HepG2 (cell line): ENCODE results near the gene AP1G1. TPM values are rescaled to one million over a fixed set of nuclear protein-coding genes. Genes with fewer than 3 reads are reported as not detected.

Experiments
- BCL3 ChIP-seq: sonication (generic); formaldehyde crosslinking; IDR thresholded peaks from 2 replicates; pipeline ENCODE4 v1.5.1; 2020; ENCODE audit warnings: mild to moderate bottlenecking, missing genetic modification reagents, moderate library complexity
- CHD4 ChIP-seq: fragments of 200-600 bp; sonication (generic); IDR thresholded peaks from 2 replicates; pipeline ENCODE4 v1.7.0; 2017; ENCODE audit warnings: mild to moderate bottlenecking, low read length, borderline replicate concordance
- ETV6 ChIP-seq: sonication (generic); formaldehyde crosslinking; conservative IDR thresholded peaks from 2 replicates; pipeline ENCODE4 v1.4.0; 2020; ENCODE audit warnings: missing genetic modification reagents
- GTF2F1 ChIP-seq: fragments of 150-350 bp; IDR thresholded peaks from 2 replicates; pipeline ENCODE4 v1.6.1; 2014; ENCODE audit warnings: low read length
- KDM5B ChIP-seq: sonication (generic); formaldehyde crosslinking; IDR thresholded peaks from 2 replicates; pipeline ENCODE4 v1.4.0; 2020; ENCODE audit warnings: missing genetic modification reagents, mild to moderate bottlenecking, borderline replicate concordance
- MTA1 ChIP-seq: sonication (generic); formaldehyde crosslinking; IDR thresholded peaks from 2 replicates; pipeline ENCODE4 v1.4.0; 2020; ENCODE audit warnings: missing genetic modification reagents, mild to moderate bottlenecking, borderline replicate concordance
- NFKBIZ ChIP-seq: IDR thresholded peaks from 2 replicates; pipeline ENCODE4 v1.6.1; 2018; ENCODE audit warnings: missing genetic modification reagents, missing compliant biosample characterization
- PHB2 ChIP-seq: fragments of 450-650 bp; IDR thresholded peaks from 2 replicates; pipeline ENCODE4 v1.6.1; 2018; ENCODE audit not compliant: partially characterized antibody
- SP4 ChIP-seq: sonication (generic); formaldehyde crosslinking; IDR thresholded peaks from 2 replicates; pipeline ENCODE4 v1.8.1; 2023; ENCODE audit warnings: mild to moderate bottlenecking, missing genetic modification reagents
- ZEB1 ChIP-seq: IDR thresholded peaks from 2 replicates; pipeline ENCODE4 v1.6.1; 2012; ENCODE audit warnings: mild to moderate bottlenecking, low read depth, inconsistent platforms; ENCODE audit not compliant: insufficient replicate concordance
- ZNF225 ChIP-seq: sonication (generic); formaldehyde crosslinking; IDR thresholded peaks from 2 replicates; pipeline ENCODE4 v1.4.0; 2020; ENCODE audit warnings: mild to moderate bottlenecking, missing genetic modification reagents
- ZNF556 ChIP-seq: sonication (generic); formaldehyde crosslinking; IDR thresholded peaks from 2 replicates; pipeline ENCODE4 v1.4.0; 2020; ENCODE audit warnings: mild to moderate bottlenecking, missing genetic modification reagents, borderline replicate concordance
- ZNF788 ChIP-seq: sonication (generic); formaldehyde crosslinking; IDR thresholded peaks from 2 replicates; pipeline ENCODE4 v1.5.0; 2020; ENCODE audit warnings: mild to moderate bottlenecking, missing genetic modification reagents, borderline replicate concordance
- ZNF839 ChIP-seq: sonication (generic); formaldehyde crosslinking; IDR thresholded peaks from 2 replicates; pipeline ENCODE4 v1.4.0; 2020; ENCODE audit warnings: missing genetic modification reagents, mild to moderate bottlenecking, borderline replicate concordance
- polyA plus RNA-seq, 8 experiments: library from polyadenylated mRNA; depleted of rRNA in 3 of 8; stranded (reverse) in 7 of 8; unstranded in 1 of 8; fragments of >200 nt; fragmentation: Illumina TruSeq in 4 of 8; extraction: Trizol in 4 of 8; gene quantifications; 2 replicates each; pipeline versions ENCODE4 v1.2.1 to v1.2.3, GENCODE V29; 2011 to 2016; ENCODE audit warnings: low read depth in 4 of 8, missing spikeins in 1 of 8, mixed read lengths in 1 of 8; ENCODE audit not compliant: insufficient read depth in 1 of 8
- total RNA-seq, 5 experiments: library from RNA; depleted of rRNA; stranded (reverse); fragments of >200 nt; fragmentation: Illumina TruSeq; extraction: Trizol; gene quantifications; 2 replicates each; pipeline ENCODE4 v1.2.3, GENCODE V29; 2016; ENCODE audit warnings: low read depth in 1 of 5
- TF ChIP-seq, protein P1 (sequence below): sonication (generic); formaldehyde crosslinking; IDR thresholded peaks from 2 replicates; pipeline ENCODE4 v1.4.0; 2020; ENCODE audit warnings: mild to moderate bottlenecking, missing genetic modification reagents
- TF ChIP-seq, protein P2 (sequence below): sonication (generic); formaldehyde crosslinking; IDR thresholded peaks from 2 replicates; pipeline ENCODE4 v1.5.0; 2020; ENCODE audit warnings: missing genetic modification reagents
- TF ChIP-seq, protein P3 (sequence below): sonication (generic); formaldehyde crosslinking; IDR thresholded peaks from 2 replicates; pipeline ENCODE4 v1.4.0; 2020; ENCODE audit warnings: missing genetic modification reagents

Gene AP1G1
- total and polyA plus RNA-seq, 2 of the 13 experiments (the other 11 are each of a cell fraction or from before 2014, with no cell fraction given) = 62.2 to 66.2 TPM

DNA sequence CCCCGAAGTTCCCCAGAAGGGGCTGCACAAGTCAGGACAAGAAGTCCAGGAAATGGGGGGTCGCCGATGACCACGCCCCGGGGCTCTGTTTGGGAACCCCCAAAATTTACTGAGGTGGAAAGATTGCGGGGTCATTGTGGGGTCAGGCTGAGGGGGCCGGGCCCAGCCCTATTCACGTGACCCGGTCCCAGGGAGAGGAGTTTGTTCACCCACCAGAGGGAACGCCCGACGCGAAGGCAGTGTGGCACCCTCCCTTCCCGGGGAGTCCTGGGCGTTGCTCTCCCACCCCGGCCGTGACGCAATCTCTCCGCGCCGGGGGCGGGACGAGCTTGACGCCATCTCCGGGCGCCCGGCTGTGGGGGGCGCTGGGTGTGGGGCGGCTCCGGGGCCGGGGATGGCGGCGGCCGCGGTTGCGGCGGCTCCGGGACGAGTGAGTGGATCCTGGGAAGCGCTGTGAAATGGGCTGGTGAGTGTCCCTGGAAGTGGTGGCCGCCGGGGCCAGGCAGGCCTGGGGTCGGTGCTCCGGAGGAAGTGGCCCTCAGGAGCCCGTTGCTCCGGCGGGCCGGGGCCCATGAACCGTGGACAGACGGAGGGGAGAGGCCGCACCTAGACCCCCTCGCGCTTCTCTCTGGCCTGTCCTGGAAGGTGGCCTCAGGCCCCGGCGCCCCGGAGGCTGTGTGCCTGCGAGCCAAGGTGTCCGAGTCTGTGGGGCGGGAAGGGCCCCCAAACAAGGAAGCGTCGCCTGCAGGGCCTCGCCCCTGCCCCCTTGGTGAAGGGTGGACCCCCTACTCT, 37.2 kb upstream of the AP1G1 start, which contains the start of gene ATXN1L (continued):
- TF ChIP-seq, protein P1, sequence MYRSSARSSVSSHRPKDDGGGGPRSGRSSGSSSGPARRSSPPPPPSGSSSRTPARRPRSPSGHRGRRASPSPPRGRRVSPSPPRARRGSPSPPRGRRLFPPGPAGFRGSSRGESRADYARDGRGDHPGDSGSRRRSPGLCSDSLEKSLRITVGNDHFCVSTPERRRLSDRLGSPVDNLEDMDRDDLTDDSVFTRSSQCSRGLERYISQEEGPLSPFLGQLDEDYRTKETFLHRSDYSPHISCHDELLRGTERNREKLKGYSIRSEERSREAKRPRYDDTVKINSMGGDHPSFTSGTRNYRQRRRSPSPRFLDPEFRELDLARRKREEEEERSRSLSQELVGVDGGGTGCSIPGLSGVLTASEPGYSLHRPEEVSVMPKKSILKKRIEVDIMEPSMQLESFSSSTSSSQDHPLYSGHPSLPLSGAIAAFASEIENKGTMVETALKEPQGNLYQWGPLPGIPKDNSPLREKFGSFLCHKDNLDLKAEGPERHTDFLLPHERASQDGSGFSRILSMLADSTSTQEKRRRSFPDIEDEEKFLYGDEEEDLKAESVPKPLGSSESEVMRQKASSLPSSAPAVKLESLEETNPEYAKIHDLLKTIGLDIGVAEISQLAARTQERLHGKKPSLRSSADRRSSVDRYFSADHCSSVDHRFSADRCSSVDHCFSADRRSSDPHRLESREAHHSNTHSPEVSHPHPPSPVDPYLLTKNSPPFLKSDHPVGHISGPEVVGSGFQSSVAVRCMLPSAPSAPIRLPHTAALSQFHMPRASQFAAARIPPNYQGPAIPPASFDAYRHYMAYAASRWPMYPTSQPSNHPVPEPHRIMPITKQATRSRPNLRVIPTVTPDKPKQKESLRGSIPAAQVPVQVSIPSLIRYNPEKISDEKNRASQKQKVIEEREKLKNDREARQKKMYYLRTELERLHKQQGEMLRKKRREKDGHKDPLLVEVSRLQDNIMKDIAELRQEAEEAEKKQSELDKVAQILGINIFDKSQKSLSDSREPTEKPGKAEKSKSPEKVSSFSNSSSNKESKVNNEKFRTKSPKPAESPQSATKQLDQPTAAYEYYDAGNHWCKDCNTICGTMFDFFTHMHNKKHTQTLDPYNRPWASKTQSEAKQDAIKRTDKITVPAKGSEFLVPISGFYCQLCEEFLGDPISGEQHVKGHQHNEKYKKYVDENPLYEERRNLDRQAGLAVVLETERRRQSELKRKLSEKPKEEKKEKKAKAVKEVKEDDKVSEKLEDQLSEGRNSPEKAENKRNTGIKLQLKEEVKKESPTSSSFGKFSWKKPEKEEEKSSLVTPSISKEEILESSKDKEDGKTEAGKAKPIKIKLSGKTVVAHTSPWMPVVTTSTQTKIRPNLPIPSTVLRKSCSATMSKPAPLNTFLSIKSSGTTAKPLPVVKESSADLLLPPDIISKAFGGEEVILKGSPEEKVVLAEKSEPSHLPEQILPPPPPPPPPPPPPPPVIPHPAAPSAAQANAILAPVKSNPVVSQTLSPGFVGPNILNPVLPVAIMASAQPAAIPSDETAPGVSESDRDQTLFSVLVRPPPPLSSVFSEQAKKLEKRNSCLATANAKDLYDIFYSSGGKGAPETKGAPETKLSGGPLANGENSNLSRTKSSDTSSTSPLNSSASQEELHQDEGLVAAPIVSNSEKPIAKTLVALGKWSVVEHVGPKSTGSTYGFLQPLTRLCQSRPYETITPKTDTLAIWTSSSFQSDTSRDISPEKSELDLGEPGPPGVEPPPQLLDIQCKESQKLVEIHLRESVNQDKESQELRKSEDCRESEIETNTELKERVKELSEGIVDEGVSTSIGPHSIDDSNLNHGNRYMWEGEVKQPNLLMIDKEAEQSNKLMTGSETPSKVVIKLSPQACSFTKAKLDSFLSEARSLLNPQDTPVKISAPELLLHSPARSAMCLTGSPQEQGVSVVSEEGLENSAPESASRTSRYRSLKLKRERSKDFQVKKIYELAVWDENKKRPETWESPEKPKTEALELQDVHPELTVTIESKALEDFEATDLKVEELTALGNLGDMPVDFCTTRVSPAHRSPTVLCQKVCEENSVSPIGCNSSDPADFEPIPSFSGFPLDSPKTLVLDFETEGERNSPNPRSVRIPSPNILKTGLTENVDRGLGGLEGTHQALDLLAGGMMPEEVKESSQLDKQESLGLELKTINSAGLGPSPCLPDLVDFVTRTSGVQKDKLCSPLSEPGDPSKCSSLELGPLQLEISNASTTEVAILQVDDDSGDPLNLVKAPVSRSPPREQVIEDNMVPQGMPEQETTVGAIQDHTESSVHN (CRISPR knock-in tag) = 0 out of 2 replicates have a peak, but pooled peaks have one; percentile 79
- no peak for TF ChIP-seq ZEB1
- TF ChIP-seq ZNF788 = peak; percentile 60; the same call in 1 of the 2 replicates
- peak; percentile 84; the same call in 1 of the 2 replicates for TF ChIP-seq MTA1 (CRISPR knock-in tag)
- TF ChIP-seq SP4 (CRISPR knock-in tag) = peak; percentile 100
- peak; percentile 11; the same call in 1 of the 2 replicates for TF ChIP-seq NFKBIZ
- 0 out of 2 replicates have a peak, but pooled peaks have one; percentile 28 for TF ChIP-seq ETV6 (CRISPR knock-in tag)
- peak; percentile 94 for TF ChIP-seq KDM5B (CRISPR knock-in tag)
- TF ChIP-seq ZNF556 (CRISPR knock-in tag) = peak; percentile 74; the same call in 1 of the 2 replicates
- TF ChIP-seq GTF2F1 = peak; percentile 33; the same call in 1 of the 2 replicates
- TF ChIP-seq ZNF225 (CRISPR knock-in tag) = peak; percentile 8; the same call in 1 of the 2 replicates
- TF ChIP-seq, protein P2, sequence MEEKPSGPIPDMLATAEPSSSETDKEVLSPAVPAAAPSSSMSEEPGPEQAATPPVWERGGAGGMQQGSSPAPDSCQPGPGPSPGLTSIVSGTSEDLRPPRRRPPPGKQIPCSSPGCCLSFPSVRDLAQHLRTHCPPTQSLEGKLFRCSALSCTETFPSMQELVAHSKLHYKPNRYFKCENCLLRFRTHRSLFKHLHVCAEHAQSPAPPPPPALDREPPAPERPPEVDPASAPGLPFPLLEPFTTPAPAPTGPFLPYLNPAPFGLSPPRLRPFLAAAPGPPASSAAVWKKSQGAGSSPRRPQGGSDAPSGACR (CRISPR knock-in tag) = no peak
- TF ChIP-seq BCL3 (CRISPR knock-in tag) = peak; percentile 34; the same call in 1 of the 2 replicates
- TF ChIP-seq PHB2 = no peak
- TF ChIP-seq, protein P3, sequence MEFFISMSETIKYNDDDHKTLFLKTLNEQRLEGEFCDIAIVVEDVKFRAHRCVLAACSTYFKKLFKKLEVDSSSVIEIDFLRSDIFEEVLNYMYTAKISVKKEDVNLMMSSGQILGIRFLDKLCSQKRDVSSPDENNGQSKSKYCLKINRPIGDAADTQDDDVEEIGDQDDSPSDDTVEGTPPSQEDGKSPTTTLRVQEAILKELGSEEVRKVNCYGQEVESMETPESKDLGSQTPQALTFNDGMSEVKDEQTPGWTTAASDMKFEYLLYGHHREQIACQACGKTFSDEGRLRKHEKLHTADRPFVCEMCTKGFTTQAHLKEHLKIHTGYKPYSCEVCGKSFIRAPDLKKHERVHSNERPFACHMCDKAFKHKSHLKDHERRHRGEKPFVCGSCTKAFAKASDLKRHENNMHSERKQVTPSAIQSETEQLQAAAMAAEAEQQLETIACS (CRISPR knock-in tag) = peak; percentile 35; the same call in 1 of the 2 replicates
- no peak for TF ChIP-seq CHD4
- peak; percentile 12; the same call in 1 of the 2 replicates for TF ChIP-seq ZNF839
